SK-N-MC (cell line): ENCODE data around the gene CFAP73.

Source experiments
- EZH2 ChIP-seq: fragments of 200-600 bp; sonication (generic); IDR thresholded peaks from one replicate; pipeline ENCODE4 v1.6.1; 2017; ENCODE audit warnings: antibody characterized with exemption
- POLR2AphosphoS5 ChIP-seq: IDR thresholded peaks from 2 replicates; pipeline ENCODE4 v1.6.1; 2012; ENCODE audit warnings: mild to moderate bottlenecking, low read depth, low read length, borderline replicate concordance

DNA sequence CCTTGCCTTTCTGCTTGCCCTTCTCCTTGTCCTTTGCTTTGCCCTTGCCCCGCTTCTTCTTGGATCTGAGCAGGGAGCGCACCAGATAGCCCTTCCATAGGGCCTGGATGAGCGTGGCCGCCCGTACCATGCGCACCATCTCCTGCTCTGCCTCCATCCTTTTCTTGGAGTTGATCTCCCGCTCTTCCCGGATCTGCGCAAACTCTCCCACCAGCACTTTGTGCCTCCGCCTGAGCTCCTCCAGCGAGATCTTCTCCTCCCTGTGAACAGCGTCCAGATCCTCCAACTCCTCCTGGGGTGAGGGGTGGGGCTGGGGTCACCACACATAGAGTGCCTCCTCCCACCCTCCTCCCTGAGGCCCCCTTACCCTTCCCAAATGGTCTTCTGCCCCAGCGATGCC, 46.1 kb downstream of the CFAP73 start:
- TF ChIP-seq EZH2 (no peak), POLR2AphosphoS5 (no peak)
